KMS-11 (cell line): ENCODE results near the gene GABRB3.
"Not testable (repeated sequence)": the region's sequence is repeated elsewhere in the genome, so short reads cannot be mapped to it uniquely, and the experiment has no call there.

Experiments used
- H2AFZ ChIP-seq: fragments of 200-600 bp; sonication (generic); 2 replicates; pipeline ENCODE4 v1.6.1; 2016; ENCODE audit warnings: antibody characterized with exemption, mixed run types, low read depth
- H3K27ac ChIP-seq: fragments of 200-600 bp; sonication (generic); 2 replicates; pipeline ENCODE4 v1.6.1; 2016; ENCODE audit warnings: mild to moderate bottlenecking, mixed run types
- H3K27me3 ChIP-seq: fragments of 200-600 bp; sonication (generic); 2 replicates; pipeline ENCODE4 v1.6.1; 2017; ENCODE audit warnings: mild to moderate bottlenecking, low read depth, mixed run types, moderate library complexity; ENCODE audit not compliant: insufficient read depth
- H3K36me3 ChIP-seq: fragments of 200-600 bp; sonication (generic); 2 replicates; pipeline ENCODE4 v1.6.1; 2017; ENCODE audit warnings: mild to moderate bottlenecking, mixed run types; ENCODE audit not compliant: insufficient read depth
- H3K4me1 ChIP-seq: fragments of 200-600 bp; sonication (generic); 2 replicates; pipeline ENCODE4 v1.6.1; 2016; ENCODE audit warnings: mild to moderate bottlenecking, low read depth, mixed run types; ENCODE audit not compliant: poor library complexity, severe bottlenecking
- H3K4me2 ChIP-seq: fragments of 200-600 bp; sonication (generic); 2 replicates; pipeline ENCODE4 v1.7.0; 2016; ENCODE audit warnings: mild to moderate bottlenecking, mixed run types
- H3K4me3 ChIP-seq: fragments of 200-600 bp; sonication (generic); IDR thresholded peaks from 2 replicates; pipeline ENCODE4 v1.6.1; 2017; ENCODE audit warnings: low read depth, low read length, mixed read lengths; ENCODE audit not compliant: insufficient read depth
- H3K79me2 ChIP-seq: fragments of 200-600 bp; sonication (generic); 2 replicates; pipeline ENCODE4 v1.6.1; 2016; ENCODE audit warnings: low read depth, mixed run types; ENCODE audit not compliant: insufficient read depth
- H3K9ac ChIP-seq: fragments of 200-600 bp; sonication (generic); 2 replicates; pipeline ENCODE4 v1.6.1; 2016; ENCODE audit warnings: mild to moderate bottlenecking, mixed run types
- H4K20me1 ChIP-seq: fragments of 200-600 bp; sonication (generic); 2 replicates; pipeline ENCODE4 v1.6.1; 2016; ENCODE audit warnings: mild to moderate bottlenecking, mixed run types; ENCODE audit not compliant: insufficient read depth
- TF ChIP-seq, protein P1 (sequence below): fragments of 200-600 bp; sonication (generic); conservative IDR thresholded peaks from 2 replicates; pipeline ENCODE4 v1.6.1; 2017; ENCODE audit warnings: low read depth, mild to moderate bottlenecking, antibody characterized with exemption, low read length, moderate library complexity, mixed read lengths

Gene GABRB3

DNA sequence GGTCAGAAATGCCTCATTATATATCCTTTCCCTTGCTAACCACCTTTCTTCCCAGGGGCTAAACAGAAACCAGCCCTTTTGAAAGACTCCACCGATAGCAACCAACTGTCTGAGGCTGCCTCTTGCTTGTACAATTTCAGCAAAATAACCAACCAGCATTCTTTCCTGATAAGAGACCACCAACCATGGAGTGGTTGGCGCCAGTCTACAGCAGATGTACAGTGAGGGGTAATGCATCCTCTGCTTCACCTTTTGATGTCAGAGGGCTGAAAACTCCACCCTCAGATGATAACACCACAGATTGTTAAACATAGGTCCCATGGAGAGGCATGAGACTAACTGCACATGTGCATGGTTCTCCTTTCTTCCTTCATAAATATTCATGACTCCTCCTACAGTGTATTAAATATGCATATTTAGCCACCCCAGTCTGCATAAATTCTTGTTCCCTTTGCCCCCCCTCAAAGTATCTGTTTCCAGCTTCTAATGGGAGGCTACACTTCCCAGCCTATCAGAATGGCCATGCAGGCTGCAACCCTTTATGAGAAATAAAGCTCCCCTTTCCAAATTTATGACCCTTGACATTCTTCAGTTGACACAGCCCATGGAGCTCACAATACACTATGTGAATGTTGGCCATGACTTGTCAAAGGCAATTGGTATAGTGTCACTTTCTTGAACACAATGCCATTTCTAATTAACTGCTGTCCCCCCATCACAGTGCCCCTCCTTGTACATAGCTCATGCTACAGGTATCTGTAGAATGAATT, 48.3 kb downstream of the GABRB3 start:
- Histone ChIP-seq H3K9ac (no peak overlapping the region), H3K79me2 (no peaks in the 10 kb centered on the region), H3K4me2 (no peak overlapping the region), H3K4me3 (no peak overlapping the region), H2AFZ (no peak overlapping the region), H4K20me1 (no peaks in the 10 kb centered on the region), H3K36me3 (no peaks in the 10 kb centered on the region), H3K4me1 (no peaks in the 10 kb centered on the region), H3K27me3 (no peaks in the 10 kb centered on the region), H3K27ac (no peak overlapping the region)
- TF ChIP-seq, protein P1, sequence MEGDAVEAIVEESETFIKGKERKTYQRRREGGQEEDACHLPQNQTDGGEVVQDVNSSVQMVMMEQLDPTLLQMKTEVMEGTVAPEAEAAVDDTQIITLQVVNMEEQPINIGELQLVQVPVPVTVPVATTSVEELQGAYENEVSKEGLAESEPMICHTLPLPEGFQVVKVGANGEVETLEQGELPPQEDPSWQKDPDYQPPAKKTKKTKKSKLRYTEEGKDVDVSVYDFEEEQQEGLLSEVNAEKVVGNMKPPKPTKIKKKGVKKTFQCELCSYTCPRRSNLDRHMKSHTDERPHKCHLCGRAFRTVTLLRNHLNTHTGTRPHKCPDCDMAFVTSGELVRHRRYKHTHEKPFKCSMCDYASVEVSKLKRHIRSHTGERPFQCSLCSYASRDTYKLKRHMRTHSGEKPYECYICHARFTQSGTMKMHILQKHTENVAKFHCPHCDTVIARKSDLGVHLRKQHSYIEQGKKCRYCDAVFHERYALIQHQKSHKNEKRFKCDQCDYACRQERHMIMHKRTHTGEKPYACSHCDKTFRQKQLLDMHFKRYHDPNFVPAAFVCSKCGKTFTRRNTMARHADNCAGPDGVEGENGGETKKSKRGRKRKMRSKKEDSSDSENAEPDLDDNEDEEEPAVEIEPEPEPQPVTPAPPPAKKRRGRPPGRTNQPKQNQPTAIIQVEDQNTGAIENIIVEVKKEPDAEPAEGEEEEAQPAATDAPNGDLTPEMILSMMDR: no peak

DNA sequence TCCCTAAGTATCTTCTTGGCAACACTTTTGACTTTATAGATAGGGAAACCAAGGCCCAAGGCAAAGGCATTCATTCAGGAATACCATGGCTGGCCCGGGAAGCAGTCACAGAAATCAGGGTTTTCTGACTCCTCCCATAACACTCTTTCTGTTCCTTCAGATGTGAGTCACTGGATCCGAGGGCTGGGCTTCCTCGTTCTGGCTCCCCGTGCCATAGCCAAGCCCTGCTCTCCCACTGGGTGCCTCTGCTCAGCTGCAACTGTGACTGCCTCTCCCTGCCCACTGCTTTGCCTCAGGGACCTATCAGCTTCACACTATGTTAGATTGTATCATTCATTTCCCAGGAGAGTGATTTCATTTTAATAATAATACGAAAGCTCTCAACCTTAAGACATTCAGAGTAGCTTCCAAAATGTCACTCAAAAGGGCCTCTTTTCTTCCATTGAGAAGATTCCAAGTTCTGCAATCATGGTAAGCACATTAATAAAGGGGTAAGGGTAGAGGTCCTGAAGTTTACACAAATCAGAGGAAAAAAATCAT, 50.2 kb downstream of the GABRB3 start:
- no peak overlapping the region for H2AFZ ChIP-seq
- no peaks in the 10 kb centered on the region for H3K4me1 ChIP-seq
- TF ChIP-seq, protein P1: no peak

DNA sequence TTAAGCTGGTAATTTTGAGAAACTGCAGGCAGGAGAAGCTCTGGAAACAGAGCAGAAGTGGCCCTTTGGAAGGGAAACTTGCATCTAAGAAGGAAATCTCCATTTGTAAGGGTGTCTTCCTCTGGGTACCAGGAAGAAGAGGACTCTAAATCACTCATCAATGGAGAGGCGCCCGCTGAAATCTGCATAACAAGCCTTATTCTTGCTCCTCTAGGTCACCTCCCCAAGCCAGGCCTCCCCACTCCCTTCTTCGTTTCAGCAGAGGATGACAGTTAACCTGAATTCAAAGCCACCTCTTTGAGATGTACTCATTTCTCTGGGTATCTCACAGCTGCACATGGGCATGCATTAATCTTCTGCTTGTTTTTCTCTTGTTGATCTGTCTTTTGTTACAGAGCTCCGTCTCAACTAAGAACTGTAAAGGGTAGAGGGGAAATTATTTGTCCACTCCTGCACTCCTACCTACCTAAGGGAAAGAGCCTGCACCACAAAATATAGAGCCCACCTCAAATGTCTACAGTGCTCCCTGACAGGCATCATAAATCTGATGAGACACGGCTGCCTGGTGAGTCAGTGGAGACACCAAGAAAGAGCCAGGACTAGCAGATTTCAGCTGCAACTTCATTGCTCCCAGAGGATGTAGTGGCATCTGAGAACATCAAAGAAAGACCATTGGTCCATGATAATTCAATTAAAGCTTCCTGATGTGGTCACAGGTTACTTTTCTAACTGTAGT, 51.5 kb downstream of the GABRB3 start:
- Histone ChIP-seq H3K4me1 (no peaks in the 10 kb centered on the region), H3K36me3 (no peaks in the 10 kb centered on the region), H3K9ac (no peak overlapping the region), H3K79me2 (no peaks in the 10 kb centered on the region), H3K4me2 (no peak overlapping the region), H3K27me3 (no peaks in the 10 kb centered on the region), H4K20me1 (no peaks in the 10 kb centered on the region), H3K4me3 (no peak overlapping the region), H2AFZ (no peak overlapping the region), H3K27ac (no peak overlapping the region)
- TF ChIP-seq, protein P1: no peak

More for the DNA sequence above, 50.2 kb downstream of the GABRB3 start:
- no peak overlapping the region for H3K4me3 ChIP-seq
- no peaks in the 10 kb centered on the region for H3K27me3 ChIP-seq
- H3K79me2 ChIP-seq: no peaks in the 10 kb centered on the region
- H3K27ac ChIP-seq: no peak overlapping the region
- no peak overlapping the region for H3K4me2 ChIP-seq
- H4K20me1 ChIP-seq: no peaks in the 10 kb centered on the region
- H3K36me3 ChIP-seq: no peaks in the 10 kb centered on the region
- H3K9ac ChIP-seq: no peak overlapping the region

DNA sequence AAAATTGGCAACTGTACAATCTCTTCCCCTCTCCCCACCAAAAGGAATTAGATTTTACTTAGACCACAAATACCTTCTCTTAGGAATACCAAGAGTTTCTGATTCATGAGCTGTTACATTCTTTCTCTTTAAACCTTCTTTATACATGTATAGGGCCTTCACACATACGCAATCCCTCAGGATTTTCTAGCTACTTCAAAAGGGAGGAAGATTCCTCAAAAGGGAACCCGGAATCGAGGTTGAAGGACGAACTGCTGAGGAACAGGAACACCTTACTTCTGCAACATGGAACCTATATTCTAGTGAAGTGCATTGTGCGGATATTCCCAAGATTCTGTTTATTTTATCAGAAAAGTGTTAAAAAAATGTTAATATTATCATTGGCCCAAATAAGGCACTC, 52.3 kb downstream of the GABRB3 start:
- no peak overlapping the region for H3K4me3 ChIP-seq
- no peak overlapping the region for H3K4me2 ChIP-seq
- no peaks in the 10 kb centered on the region for H3K27me3 ChIP-seq
- H3K27ac ChIP-seq: no peak overlapping the region
- H3K9ac ChIP-seq: no peak overlapping the region
- H3K4me1 ChIP-seq: no peaks in the 10 kb centered on the region
- H3K36me3 ChIP-seq: no peaks in the 10 kb centered on the region
- H4K20me1 ChIP-seq: no peaks in the 10 kb centered on the region
- TF ChIP-seq, protein P1: no peak
- no peaks in the 10 kb centered on the region for H3K79me2 ChIP-seq
- no peak overlapping the region for H2AFZ ChIP-seq

DNA sequence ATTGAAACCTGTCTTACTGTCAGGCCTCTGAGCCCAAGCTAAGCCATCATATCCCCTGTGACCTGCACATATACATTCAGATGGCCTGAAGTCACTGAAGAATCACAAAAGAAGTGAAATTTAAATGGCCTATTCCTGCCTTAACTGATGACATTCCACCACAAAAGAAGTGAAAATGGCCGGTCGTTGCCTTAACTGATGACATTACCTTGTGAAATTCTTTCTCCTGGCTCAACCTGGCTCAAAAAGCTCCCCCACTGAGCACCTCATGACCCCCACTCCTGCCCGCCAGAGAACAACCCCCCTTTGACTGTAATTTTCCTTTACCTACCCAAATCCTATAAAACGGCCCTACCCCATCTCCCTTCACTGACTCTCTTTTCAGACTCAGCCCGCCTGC, 53.0 kb downstream of the GABRB3 start:
- not testable (repeated sequence) for H3K9ac ChIP-seq, H3K4me1 ChIP-seq, H3K4me3 ChIP-seq, H3K36me3 ChIP-seq, H3K27ac ChIP-seq, H3K27me3 ChIP-seq, H3K79me2 ChIP-seq, H3K4me2 ChIP-seq, H4K20me1 ChIP-seq, H2AFZ ChIP-seq
